ENCODE measurements around the gene STK10. TPM values are rescaled to one million over a fixed set of nuclear protein-coding genes. Genes with fewer than 3 reads are reported as not detected.

Gene STK10
- polyA plus RNA-seq, 3 donors: 21.5 to 180 (median 47.4) TPM

GRCh38 chr5:172063463-172064235 is 124.4 kb downstream of the STK10 start:
- TF ChIP-seq CTCF (IDR thresholded peaks at IDR 0.05): no peak
- Histone ChIP-seq H3K27me3 (ENCODE audit: control insufficient read depth in 2 of 2, insufficient read depth in 2 of 2, low read length in 2 of 2) (no peaks in the 10 kb centered on the region), H3K9ac (ENCODE audit: insufficient read depth, low read length, poor library complexity, severe bottlenecking) (no peak overlapping the region), H3K4me1 (ENCODE audit: control insufficient read depth in 1 of 2, insufficient read depth in 2 of 2, low read length in 2 of 2) (no peaks in the 10 kb centered on the region), H2AFZ (ENCODE audit: insufficient read depth, low read depth, low read length, poor library complexity, severe bottlenecking) (no peak overlapping the region), H3K36me3 (replicated peaks in 1 of 2; ENCODE audit: control insufficient read depth in 1 of 2, insufficient read depth in 2 of 2, low read length in 2 of 2) (peaks cover 93 to 98% of the 10 kb centered on the region in 2 donors), H3K9me3 (replicated peaks in 1 of 2; ENCODE audit: control insufficient read depth in 1 of 2, insufficient read depth in 1 of 2, low read length in 2 of 2) (no peaks in the 10 kb centered on the region), H3K79me2 (ENCODE audit: insufficient read depth, low read length) (peaks cover 8% of the 10 kb centered on the region), H3K4me3 (replicated peaks in 1 of 3; ENCODE audit: low read depth in 2 of 3, low read length in 3 of 3) (no peak overlapping the region), H4K20me1 (ENCODE audit: insufficient read depth, low read length) (peaks cover 91% of the 10 kb centered on the region), H3K4me2 (replicated peaks; ENCODE audit: extremely low read depth, low read length, poor library complexity, severe bottlenecking) (no peak overlapping the region), H3K27ac (ENCODE audit: low read depth in 1 of 2, low read length in 2 of 2) (no peak overlapping the region)
- 100% methylated on average over 10 of the region's 15 CpGs for WGBS (ENCODE audit: insufficient coverage)
- Mint-ChIP-seq H3K4me1 (no peaks in the 10 kb centered on the region), H3K27me3 (ENCODE audit: low read depth in 3 of 3) (peaks cover 0 to 3% (median 2%) of the 10 kb centered on the region in 3 donors), H3K9me3 (peaks cover 0 to 5% (median 0%) of the 10 kb centered on the region in 7 donors), H3K36me3 (peaks cover 81 to 98% of the 10 kb centered on the region in 2 donors), H3K4me3 (peak overlapping the region in 1 of 2 donors; percentile 9), H3K27ac (peak overlapping the region in 2 of 7 donors; percentile 11 to 60)
- intact Hi-C loops (cut with micrococcal nuclease): loop anchor here in 1 of 2 donors (5.0 kb wide), 1 partner anchor 34 kb away; no protein-coding TSS in a partner anchor
- DNase-seq: no peak

GRCh38 chr5:172059661-172060100 is 128.3 kb downstream of the STK10 start:
- H2AFZ ChIP-seq (ENCODE audit: insufficient read depth, low read depth, low read length, poor library complexity, severe bottlenecking): no peak overlapping the region
- no peak overlapping the region for H3K9ac ChIP-seq (ENCODE audit: insufficient read depth, low read length, poor library complexity, severe bottlenecking)
- no peaks in the 10 kb centered on the region for H3K4me1 ChIP-seq (ENCODE audit: control insufficient read depth in 1 of 2, insufficient read depth in 2 of 2, low read length in 2 of 2)
- H3K4me2 ChIP-seq (replicated peaks; ENCODE audit: extremely low read depth, low read length, poor library complexity, severe bottlenecking): no peak overlapping the region
- no peak for DNase-seq
- peak overlapping the region in 2 of 7 donors; percentile 61 to 79 for H3K27ac Mint-ChIP-seq
- TF ChIP-seq CTCF (IDR thresholded peaks at IDR 0.05): peak; percentile 71
- H3K4me3 Mint-ChIP-seq: no peak overlapping the region
- peaks cover 93 to 100% of the 10 kb centered on the region in 2 donors for H3K36me3 ChIP-seq (replicated peaks in 1 of 2; ENCODE audit: control insufficient read depth in 1 of 2, insufficient read depth in 2 of 2, low read length in 2 of 2)
- H3K36me3 Mint-ChIP-seq: peaks cover 88 to 98% of the 10 kb centered on the region in 2 donors
- H3K27ac ChIP-seq (ENCODE audit: low read depth in 1 of 2, low read length in 2 of 2): no peak overlapping the region
- no peaks in the 10 kb centered on the region for H3K79me2 ChIP-seq (ENCODE audit: insufficient read depth, low read length)
- H3K9me3 Mint-ChIP-seq: peaks cover 0 to 5% (median 0%) of the 10 kb centered on the region in 7 donors
- intact Hi-C loops (cut with micrococcal nuclease): loop anchor here in 1 of 2 donors (5.0 kb wide), 1 partner anchor 38 kb away; no protein-coding TSS in a partner anchor
- H3K9me3 ChIP-seq (replicated peaks in 1 of 2; ENCODE audit: control insufficient read depth in 1 of 2, insufficient read depth in 1 of 2, low read length in 2 of 2): no peaks in the 10 kb centered on the region
- peaks cover 0 to 8% (median 0%) of the 10 kb centered on the region in 3 donors for H3K27me3 Mint-ChIP-seq (ENCODE audit: low read depth in 3 of 3)
- 98% methylated on average over 3 of the region's 5 CpGs for WGBS (ENCODE audit: insufficient coverage)
- H3K4me1 Mint-ChIP-seq: no peaks in the 10 kb centered on the region
- H3K4me3 ChIP-seq (replicated peaks in 1 of 3; ENCODE audit: low read depth in 2 of 3, low read length in 3 of 3): no peak overlapping the region
- no peaks in the 10 kb centered on the region for H3K27me3 ChIP-seq (ENCODE audit: control insufficient read depth in 2 of 2, insufficient read depth in 2 of 2, low read length in 2 of 2)
- H4K20me1 ChIP-seq (ENCODE audit: insufficient read depth, low read length): peaks cover 90% of the 10 kb centered on the region
